SKM-1 (cell line): ENCODE data around the gene PIAS3.

Experiments
- DNase-seq: peaks from one replicate; lab custom pipeline; 2025; ENCODE audit not compliant: unreplicated experiment; lab: John Stamatoyannopoulos, UW

Gene PIAS3

GRCh38 chr1:145858901-145859490 is at the start of gene PIAS3:
TSS of gene PIAS3 (minus strand) at chr1:145859081. CDS start at chr1:145858990, 91 bp downstream.
- peak; percentile 98 for DNase-seq

DNA sequence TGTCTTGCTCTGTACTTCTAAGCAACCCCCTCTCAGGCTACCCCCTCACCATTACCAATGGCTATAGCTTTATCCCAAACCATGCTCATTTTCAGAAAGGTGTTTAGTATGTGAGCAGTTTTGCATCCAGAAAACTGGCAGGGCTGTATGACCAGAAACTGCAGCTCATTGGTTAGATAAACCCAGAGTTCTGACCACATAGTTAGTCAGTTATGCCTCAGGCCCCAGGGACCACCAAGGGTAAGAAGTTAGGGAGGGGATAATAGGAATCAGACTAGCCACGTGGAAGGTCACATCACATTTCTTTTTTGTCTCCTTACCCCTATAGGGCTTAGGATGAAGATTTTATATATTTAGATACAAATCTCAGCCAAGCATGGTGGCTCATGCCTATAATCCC is 49.8 kb upstream of the PIAS3 start:
- no peak for DNase-seq

- no peak for DNase-seq
Measured at GRCh38 chr1:145906954-145907753, 48.3 kb upstream of the PIAS3 start.

- no peak for DNase-seq
Measured at GRCh38 chr1:145901312-145902021, 42.6 kb upstream of the PIAS3 start.

- DNase-seq, result no peak
Measured at GRCh38 chr1:145898756-145899155, 39.9 kb upstream of the PIAS3 start.

GRCh38 chr1:145897969-145898368 is 39.1 kb upstream of the PIAS3 start:
- DNase-seq, result no peak

GRCh38 chr1:145895471-145895870 is 36.6 kb upstream of the PIAS3 start:
- DNase-seq, result no peak

GRCh38 chr1:145893306-145894055 is 34.6 kb upstream of the PIAS3 start:
- no peak for DNase-seq

DNA sequence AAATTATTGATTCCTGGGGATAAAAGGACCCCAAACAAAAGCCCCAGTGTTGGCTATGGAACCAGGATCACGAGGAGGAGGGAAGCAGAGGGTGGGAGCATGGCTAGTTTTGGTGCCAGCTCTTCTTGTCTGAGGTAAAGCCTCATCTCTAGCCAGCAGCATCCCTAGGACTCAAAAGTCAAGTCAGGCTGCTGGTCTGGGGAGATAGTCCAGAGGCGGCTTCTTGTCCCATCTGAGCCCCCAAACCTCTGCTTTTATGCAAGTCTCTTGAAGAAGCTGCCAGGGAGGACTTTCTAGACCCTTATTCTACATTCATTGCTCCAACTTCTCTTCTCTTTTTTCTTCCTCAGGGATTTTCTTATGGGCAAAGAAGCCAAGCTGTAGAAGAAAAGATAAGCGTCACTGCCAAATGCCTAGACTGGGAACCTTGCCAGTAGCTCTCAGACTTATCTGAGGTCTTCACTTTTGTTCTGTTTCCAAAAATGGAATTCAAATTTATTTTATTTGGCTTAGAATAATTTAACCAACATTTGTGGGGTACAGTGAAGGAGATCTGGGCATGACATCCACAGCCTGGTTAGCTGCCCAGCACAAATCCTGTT is 33.7 kb upstream of the PIAS3 start:
- no peak for DNase-seq

DNA sequence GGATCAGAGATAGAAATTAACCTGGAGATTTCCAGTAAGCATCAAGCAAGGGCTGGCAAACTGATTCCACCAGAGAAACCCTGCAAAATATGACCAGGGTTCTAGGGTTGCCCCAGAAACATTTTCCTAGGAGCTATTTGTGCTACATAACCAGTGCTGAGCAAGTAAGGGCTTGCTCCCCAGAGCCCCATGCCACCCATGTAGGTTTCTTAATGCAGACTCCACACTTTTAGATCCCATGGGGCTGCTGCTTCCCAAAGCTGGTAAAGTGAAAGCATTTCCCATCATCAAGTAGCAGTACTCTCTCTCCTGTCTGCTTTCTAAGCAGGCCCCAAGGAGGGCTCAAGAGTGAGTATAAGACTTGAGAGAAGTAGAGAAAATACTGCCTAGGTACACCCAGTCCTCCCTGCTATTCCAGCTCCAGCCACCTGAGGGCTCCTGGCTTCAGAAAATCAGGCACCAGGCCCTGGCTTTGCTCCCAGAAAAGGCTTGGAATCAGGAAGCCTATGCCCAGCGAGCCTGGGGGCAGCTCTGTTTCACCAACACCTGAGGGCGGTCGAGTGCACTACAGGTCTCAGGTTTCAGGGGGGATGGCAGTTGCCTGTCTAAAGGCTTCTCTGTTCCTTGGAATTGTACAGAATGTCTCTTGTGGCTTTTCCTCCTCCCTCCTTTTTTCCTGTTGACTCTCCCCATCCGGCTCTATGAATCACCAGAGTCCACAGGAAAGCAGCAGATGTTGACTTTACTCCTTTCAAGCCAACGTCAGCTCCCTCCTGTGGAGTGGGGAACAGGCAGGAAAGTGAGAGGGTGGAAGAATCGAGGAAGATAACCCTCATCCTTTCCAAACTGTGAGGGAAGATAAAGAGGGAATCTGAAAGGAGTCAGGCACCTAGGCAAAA is 33.0 kb upstream of the PIAS3 start:
- peak; percentile 73 for DNase-seq

- DNase-seq, result no peak
Measured at GRCh38 chr1:145891143-145891542, 32.3 kb upstream of the PIAS3 start.

DNA sequence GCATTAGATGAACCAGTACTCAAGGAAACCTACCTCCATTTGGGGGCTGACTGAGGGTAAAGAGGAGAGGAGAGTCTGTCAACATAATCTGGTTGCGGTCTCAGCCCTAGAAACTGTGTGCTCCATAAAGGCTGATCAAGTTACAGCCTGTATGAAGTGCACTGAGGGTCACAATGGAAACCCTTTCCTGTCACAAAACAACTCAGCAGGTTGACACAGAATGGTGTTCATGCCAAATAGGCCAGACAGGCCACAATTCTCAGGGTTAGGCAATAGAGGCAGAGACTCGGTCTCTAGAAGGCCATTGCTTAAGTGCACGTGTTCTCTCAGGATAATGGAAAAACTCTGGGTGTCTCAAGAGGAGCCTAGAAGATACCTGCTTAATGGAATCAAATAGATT is 30.8 kb upstream of the PIAS3 start:
- no peak for DNase-seq

DNA sequence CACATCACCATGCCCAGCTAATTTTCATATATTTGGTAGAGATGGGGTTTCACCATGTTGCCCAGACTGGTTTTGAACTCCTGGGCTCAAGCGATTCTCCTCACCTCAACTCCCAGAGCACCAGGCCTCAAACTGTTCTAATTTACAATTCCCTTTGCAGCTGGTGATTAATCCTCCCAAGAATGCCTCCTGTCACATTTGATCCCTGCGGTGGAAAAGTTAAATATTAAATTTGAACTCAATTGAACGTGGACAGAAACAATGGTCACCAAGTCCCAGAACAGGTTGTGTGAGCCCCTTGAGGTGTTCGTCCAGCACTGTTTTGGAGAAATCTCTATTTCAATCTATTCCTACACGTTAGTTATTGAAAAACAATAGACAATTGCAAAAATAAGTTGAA is 28.8 kb upstream of the PIAS3 start:
- DNase-seq, result no peak

DNA sequence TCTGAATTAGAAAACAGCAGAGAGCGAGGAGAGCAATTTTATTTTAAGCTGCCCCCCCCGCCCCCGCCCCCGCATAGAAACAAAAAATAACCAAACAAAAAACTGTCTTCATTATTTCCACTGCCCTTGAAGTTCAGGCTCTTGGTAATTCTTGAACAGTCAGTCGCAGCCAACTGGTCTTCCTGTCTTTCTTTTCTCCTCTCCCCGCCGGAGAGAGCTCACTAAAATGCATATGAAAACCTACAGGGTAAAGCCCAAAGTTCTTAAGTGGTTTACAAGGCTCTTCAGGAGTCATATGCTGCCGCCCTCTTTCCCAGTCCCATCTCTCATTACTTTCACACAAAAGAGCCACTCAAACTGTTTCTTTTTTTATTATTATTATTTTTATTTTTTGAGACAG is 27.9 kb upstream of the PIAS3 start:
- DNase-seq, result no peak

- no peak for DNase-seq
Measured at GRCh38 chr1:145886390-145886789, 27.5 kb upstream of the PIAS3 start.

DNA sequence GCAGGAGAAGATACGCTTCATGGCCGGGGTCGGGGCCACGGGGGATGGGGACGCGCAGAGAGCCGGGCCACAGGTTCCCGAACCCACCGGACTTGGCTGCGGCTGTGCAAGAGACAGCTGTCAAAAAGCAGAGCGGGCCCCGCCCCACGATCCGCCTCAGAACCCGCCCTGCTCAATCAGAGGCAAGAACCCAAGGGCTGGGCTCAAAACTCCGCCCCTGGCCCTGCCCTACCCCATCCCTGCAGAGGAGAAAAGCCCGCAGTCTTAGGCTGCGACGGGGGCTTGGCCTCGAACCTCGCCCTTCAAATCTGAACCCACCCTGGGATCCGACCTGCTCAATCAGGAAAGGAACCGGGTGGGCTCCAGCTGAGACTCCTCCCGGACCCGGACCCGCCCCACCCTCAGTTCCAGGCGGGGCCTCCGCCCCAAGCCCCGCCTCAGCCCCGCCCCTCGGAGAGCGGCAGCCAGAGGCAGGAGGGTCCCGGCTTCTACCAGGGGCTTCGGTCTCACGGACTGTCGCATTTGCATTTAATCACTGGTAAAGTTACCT is 26.9 kb upstream of the PIAS3 start, which contains the start of gene ANKRD35:
Gene ANKRD35 (minus strand): TSS at position 129 of the 550 bp plus-strand sequence. CDS start 108 bp downstream, at position 21.
- peak; percentile 65 for DNase-seq

DNA sequence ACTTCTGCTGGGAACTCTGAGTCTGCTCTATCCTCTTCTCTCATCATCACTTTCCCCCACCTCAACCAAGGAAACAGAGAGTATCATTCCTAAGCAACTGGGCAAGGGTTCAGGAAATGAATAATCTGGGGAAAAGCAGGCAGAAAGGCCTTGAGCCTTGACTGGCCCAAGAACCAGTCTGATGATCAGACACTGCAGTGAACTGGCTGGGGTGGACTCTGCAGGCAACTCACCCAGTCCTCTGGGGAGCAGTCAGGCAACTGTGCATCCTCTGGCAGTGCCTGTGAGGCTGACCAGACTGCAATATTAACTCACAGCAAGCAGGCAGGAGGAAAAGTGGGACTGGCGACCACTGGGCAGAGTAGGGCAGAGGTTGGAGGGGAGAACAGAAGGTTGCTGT is 25.8 kb upstream of the PIAS3 start:
- DNase-seq, result no peak

DNA sequence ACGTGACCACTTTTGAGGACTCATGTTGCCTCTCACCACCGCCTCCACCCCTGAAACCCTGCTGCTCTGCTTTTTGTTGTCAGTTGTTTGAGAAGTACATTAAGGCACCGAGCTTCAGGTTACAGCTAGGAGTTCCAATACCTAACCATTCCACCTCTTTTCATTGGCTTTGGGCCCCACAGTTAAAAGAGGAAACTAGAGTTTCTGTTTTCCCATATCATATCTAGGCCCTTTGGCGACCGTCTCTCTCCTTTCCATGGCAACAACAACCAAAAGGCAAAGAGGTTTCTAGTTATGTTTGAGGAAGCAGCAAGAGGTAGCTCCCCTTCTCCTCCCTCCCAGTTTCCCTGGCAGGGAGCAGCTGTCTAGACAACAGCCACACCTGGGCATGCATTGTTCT is 20.9 kb upstream of the PIAS3 start:
- peak; percentile 39 for DNase-seq

DNA sequence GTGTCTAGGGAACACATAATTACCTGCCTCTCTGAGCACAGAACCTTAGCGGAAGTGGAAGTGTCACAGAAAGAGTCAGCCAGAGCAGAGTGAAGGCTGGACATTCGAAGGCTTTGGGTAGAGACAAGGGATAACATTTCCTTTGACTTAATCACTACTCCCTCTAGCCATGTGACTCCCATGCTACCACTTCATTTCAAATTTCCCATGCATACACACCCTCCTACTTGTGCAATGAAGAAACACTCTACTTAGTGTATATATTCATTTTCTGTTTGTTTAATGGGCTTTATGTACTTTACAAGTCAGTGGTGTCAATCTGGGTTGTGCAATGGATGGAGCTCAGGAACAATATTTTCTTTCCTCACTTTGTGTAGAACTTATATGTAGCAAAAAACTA is 19.8 kb upstream of the PIAS3 start:
- no peak for DNase-seq
